ENCODE measurements around the gene MESD.

MESD gene

GRCh38 chr15:80989081-80989517 lies 520 bp downstream of the MESD start:
- DNase-seq (peak; percentile 16), ATAC-seq (no peak)
- H3K9me3 Mint-ChIP-seq: no peaks in the 10 kb centered on the region
- H3K36me3 Mint-ChIP-seq (ENCODE audit: low read depth): peaks cover 17% of the 10 kb centered on the region
- H3K4me1 Mint-ChIP-seq: peaks cover 66% of the 10 kb centered on the region
- H3K27me3 Mint-ChIP-seq: no peaks in the 10 kb centered on the region
- peak overlapping the region; percentile 100 for H3K4me3 Mint-ChIP-seq
- H3K27ac Mint-ChIP-seq: peak overlapping the region; percentile 99

- peaks cover 70% of the 10 kb centered on the region for H3K4me1 Mint-ChIP-seq
- H3K27ac Mint-ChIP-seq: peak overlapping the region; percentile 99
- peaks cover 19% of the 10 kb centered on the region for H3K36me3 Mint-ChIP-seq (ENCODE audit: low read depth)
- no peaks in the 10 kb centered on the region for H3K27me3 Mint-ChIP-seq
- ATAC-seq (no peak), DNase-seq (no peak)
- H3K4me3 Mint-ChIP-seq: peak overlapping the region; percentile 100
- H3K9me3 Mint-ChIP-seq: no peaks in the 10 kb centered on the region
Observed at GRCh38 chr15:80988148-80988796, 1.3 kb downstream of the MESD start.

GRCh38 chr15:80986487-80986886 lies 3.1 kb downstream of the MESD start:
- Mint-ChIP-seq H3K36me3 (ENCODE audit: low read depth) (peaks cover 29% of the 10 kb centered on the region), H3K9me3 (no peaks in the 10 kb centered on the region), H3K4me3 (peak overlapping the region; percentile 100), H3K27ac (no peak overlapping the region), H3K4me1 (peaks cover 72% of the 10 kb centered on the region), H3K27me3 (no peaks in the 10 kb centered on the region)
- DNase-seq (no peak), ATAC-seq (no peak)

- DNase-seq: no peak
- H3K27ac Mint-ChIP-seq: no peak overlapping the region
- H3K4me1 Mint-ChIP-seq: peaks cover 67% of the 10 kb centered on the region
- no peaks in the 10 kb centered on the region for H3K27me3 Mint-ChIP-seq
- H3K9me3 Mint-ChIP-seq: no peaks in the 10 kb centered on the region
- ATAC-seq: no peak
- H3K36me3 Mint-ChIP-seq (ENCODE audit: low read depth): peaks cover 29% of the 10 kb centered on the region
- H3K4me3 Mint-ChIP-seq: no peak overlapping the region
Observed at GRCh38 chr15:80985981-80986380, 3.6 kb downstream of the MESD start.

GRCh38 chr15:80984856-80985255 lies 4.8 kb downstream of the MESD start:
- Mint-ChIP-seq H3K4me3 (peak overlapping the region; percentile 42), H3K27me3 (no peaks in the 10 kb centered on the region), H3K36me3 (ENCODE audit: low read depth) (peaks cover 39% of the 10 kb centered on the region), H3K27ac (peak overlapping the region; percentile 80), H3K4me1 (peaks cover 59% of the 10 kb centered on the region), H3K9me3 (no peaks in the 10 kb centered on the region)
- DNase-seq (no peak), ATAC-seq (no peak)

GRCh38 chr15:80982839-80983238 lies 6.8 kb downstream of the MESD start:
- Mint-ChIP-seq H3K4me3 (no peak overlapping the region), H3K27me3 (no peaks in the 10 kb centered on the region), H3K9me3 (no peaks in the 10 kb centered on the region), H3K27ac (no peak overlapping the region), H3K4me1 (peaks cover 61% of the 10 kb centered on the region), H3K36me3 (ENCODE audit: low read depth) (peaks cover 42% of the 10 kb centered on the region)
- DNase-seq: no peak
- no peak for ATAC-seq

- Mint-ChIP-seq H3K9me3 (no peaks in the 10 kb centered on the region), H3K27me3 (no peaks in the 10 kb centered on the region), H3K36me3 (ENCODE audit: low read depth) (peaks cover 45% of the 10 kb centered on the region), H3K4me3 (no peak overlapping the region), H3K27ac (peak overlapping the region; percentile 34), H3K4me1 (peaks cover 62% of the 10 kb centered on the region)
- no peak for ATAC-seq
- no peak for DNase-seq
Observed at GRCh38 chr15:80982205-80982604, 7.4 kb downstream of the MESD start.

GRCh38 chr15:80979538-80980200 lies 9.9 kb downstream of the MESD start:
- no peaks in the 10 kb centered on the region for H3K27me3 Mint-ChIP-seq
- peaks cover 56% of the 10 kb centered on the region for H3K4me1 Mint-ChIP-seq
- ATAC-seq (no peak), DNase-seq (no peak)
- H3K27ac Mint-ChIP-seq: no peak overlapping the region
- H3K4me3 Mint-ChIP-seq: no peak overlapping the region
- peaks cover 49% of the 10 kb centered on the region for H3K36me3 Mint-ChIP-seq (ENCODE audit: low read depth)
- no peaks in the 10 kb centered on the region for H3K9me3 Mint-ChIP-seq

- H3K4me1 Mint-ChIP-seq: peaks cover 52% of the 10 kb centered on the region
Observed at GRCh38 chr15:80978685-80979329, 10.8 kb downstream of the MESD start.

GRCh38 chr15:80977627-80978036 lies 12.0 kb downstream of the MESD start:
- ATAC-seq (peak; percentile 54), DNase-seq (peak; percentile 47)
- no peak overlapping the region for H3K27ac Mint-ChIP-seq

More at GRCh38 chr15:80978685-80979329, 10.8 kb downstream of the MESD start:
- Mint-ChIP-seq H3K4me3 (no peak overlapping the region), H3K9me3 (no peaks in the 10 kb centered on the region), H3K27me3 (no peaks in the 10 kb centered on the region), H3K36me3 (ENCODE audit: low read depth) (peaks cover 49% of the 10 kb centered on the region), H3K27ac (peak overlapping the region; percentile 33)
- ATAC-seq: no peak
- DNase-seq: no peak

GRCh38 chr15:80976851-80977250 lies 12.8 kb downstream of the MESD start:
- H3K27me3 Mint-ChIP-seq: no peaks in the 10 kb centered on the region
- ATAC-seq (no peak), DNase-seq (no peak)
- H3K4me3 Mint-ChIP-seq: no peak overlapping the region
- H3K9me3 Mint-ChIP-seq: no peaks in the 10 kb centered on the region
- peaks cover 41% of the 10 kb centered on the region for H3K4me1 Mint-ChIP-seq
- peaks cover 42% of the 10 kb centered on the region for H3K36me3 Mint-ChIP-seq (ENCODE audit: low read depth)
- H3K27ac Mint-ChIP-seq: peak overlapping the region; percentile 26

More at GRCh38 chr15:80977627-80978036, 12.0 kb downstream of the MESD start:
- Mint-ChIP-seq H3K36me3 (ENCODE audit: low read depth) (peaks cover 45% of the 10 kb centered on the region), H3K9me3 (no peaks in the 10 kb centered on the region), H3K4me3 (no peak overlapping the region), H3K4me1 (peaks cover 46% of the 10 kb centered on the region), H3K27me3 (no peaks in the 10 kb centered on the region)

GRCh38 chr15:80974914-80975313 lies 14.7 kb downstream of the MESD start:
- no peaks in the 10 kb centered on the region for H3K9me3 Mint-ChIP-seq
- H3K4me1 Mint-ChIP-seq: peaks cover 49% of the 10 kb centered on the region
- H3K4me3 Mint-ChIP-seq: no peak overlapping the region
- no peak overlapping the region for H3K27ac Mint-ChIP-seq
- ATAC-seq (no peak), DNase-seq (no peak)
- H3K36me3 Mint-ChIP-seq (ENCODE audit: low read depth): peaks cover 31% of the 10 kb centered on the region
- no peaks in the 10 kb centered on the region for H3K27me3 Mint-ChIP-seq

- H3K27ac Mint-ChIP-seq: no peak overlapping the region
- H3K4me3 Mint-ChIP-seq: no peak overlapping the region
- no peak for ATAC-seq
- peaks cover 18% of the 10 kb centered on the region for H3K36me3 Mint-ChIP-seq (ENCODE audit: low read depth)
- peaks cover 28% of the 10 kb centered on the region for H3K4me1 Mint-ChIP-seq
- no peak for DNase-seq
- H3K27me3 Mint-ChIP-seq: no peaks in the 10 kb centered on the region
- no peaks in the 10 kb centered on the region for H3K9me3 Mint-ChIP-seq
Observed at GRCh38 chr15:80972276-80972675, 17.3 kb downstream of the MESD start.

- H3K4me1 Mint-ChIP-seq: peaks cover 20% of the 10 kb centered on the region
- peak overlapping the region; percentile 10 for H3K27ac Mint-ChIP-seq
- H3K4me3 Mint-ChIP-seq: no peak overlapping the region
- H3K36me3 Mint-ChIP-seq (ENCODE audit: low read depth): peaks cover 11% of the 10 kb centered on the region
- no peaks in the 10 kb centered on the region for H3K27me3 Mint-ChIP-seq
- ATAC-seq (no peak), DNase-seq (no peak)
- H3K9me3 Mint-ChIP-seq: no peaks in the 10 kb centered on the region
Observed at GRCh38 chr15:80971143-80971542, 18.5 kb downstream of the MESD start.

- no peaks in the 10 kb centered on the region for H3K27me3 Mint-ChIP-seq
- H3K36me3 Mint-ChIP-seq (ENCODE audit: low read depth): peaks cover 11% of the 10 kb centered on the region
- no peak for ATAC-seq
- H3K27ac Mint-ChIP-seq: peak overlapping the region; percentile 10
- DNase-seq: no peak
- H3K4me1 Mint-ChIP-seq: peaks cover 19% of the 10 kb centered on the region
- H3K4me3 Mint-ChIP-seq: no peak overlapping the region
- no peaks in the 10 kb centered on the region for H3K9me3 Mint-ChIP-seq
Observed at GRCh38 chr15:80970658-80971057, 19.0 kb downstream of the MESD start.
